NCI-H2107 treated with DMSO at 0.1 percent for 48 hours (cell line): ENCODE data around the gene P2RX6.
"Not testable (repeated sequence)": the region's sequence is repeated elsewhere in the genome, so short reads cannot be mapped to it uniquely, and the experiment has no call there.

Experiments
- DNase-seq: peaks from one replicate; lab custom pipeline; 2025; ENCODE audit not compliant: unreplicated experiment; lab: John Stamatoyannopoulos, UW

P2RX6 gene

GRCh38 chr22:21052715-21053459 lies 37.9 kb downstream of the P2RX6 start:
- DNase-seq, result no peak

GRCh38 chr22:21054046-21054713 lies 39.2 kb downstream of the P2RX6 start:
- no peak for DNase-seq

DNA sequence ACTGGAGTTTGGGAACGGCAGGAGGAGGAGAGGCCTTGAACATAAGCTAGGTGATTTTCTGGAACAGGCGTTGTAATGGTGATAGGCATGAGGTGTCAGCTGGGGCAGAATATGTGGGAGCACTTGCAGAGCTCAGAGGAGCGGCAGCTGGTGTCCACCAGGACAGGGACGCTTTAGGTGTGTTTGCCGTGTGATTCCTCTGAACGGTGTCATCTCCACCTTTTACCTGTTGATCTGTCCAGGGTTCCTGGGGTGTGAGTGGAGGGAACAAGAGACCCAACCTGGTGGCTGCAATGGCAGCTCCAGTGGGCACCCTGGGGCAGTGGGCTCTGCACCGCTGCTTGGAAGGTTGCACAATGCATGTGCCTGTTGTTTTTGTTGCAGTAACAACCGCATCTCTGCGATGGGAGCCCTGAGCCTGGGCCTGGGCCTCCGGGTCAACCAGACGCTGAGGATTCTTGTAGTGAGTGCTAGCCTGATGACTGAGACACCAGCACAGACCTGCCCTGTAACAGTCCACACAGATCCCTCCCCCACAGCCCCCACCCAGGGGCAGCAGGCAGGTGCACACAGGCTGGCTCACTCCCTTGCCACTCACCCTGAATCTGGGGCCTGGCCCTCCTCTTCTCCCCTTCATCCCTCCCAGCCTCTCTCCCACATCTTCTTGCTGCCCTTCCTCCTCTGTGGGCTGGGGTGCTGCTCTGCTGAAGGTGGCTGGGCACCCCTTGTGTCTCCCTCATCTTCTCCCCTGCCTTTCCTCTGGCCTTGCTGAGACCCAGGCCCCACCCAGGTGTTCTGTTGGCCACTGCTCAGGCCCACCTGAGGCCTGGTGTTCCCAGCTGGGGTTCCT lies 40.0 kb downstream of the P2RX6 start:
- DNase-seq, result no peak

GRCh38 chr22:21055564-21055834 lies 40.5 kb downstream of the P2RX6 start:
- no peak for DNase-seq

DNA sequence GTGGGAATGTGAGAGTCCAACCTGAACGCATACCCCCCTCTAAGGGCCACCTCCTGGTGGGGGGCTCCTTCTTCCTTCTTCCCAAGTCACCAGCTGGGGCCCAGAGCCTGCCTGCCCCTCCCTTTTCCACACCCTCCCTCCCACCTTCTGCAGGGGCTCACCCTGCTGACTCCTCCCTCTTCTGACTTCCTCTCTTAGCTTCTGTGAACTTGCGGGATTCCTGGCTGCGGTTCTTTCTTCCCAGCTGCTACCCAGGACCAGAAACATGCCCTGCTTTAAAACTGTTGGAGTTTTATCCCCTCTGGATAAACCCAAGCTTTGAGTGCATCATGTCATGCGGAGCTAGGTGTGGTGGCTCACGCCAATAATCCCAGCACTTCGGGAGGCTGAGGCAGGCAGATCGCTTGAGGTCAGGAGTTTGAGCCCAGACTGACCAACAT lies 40.9 kb downstream of the P2RX6 start:
- DNase-seq, result no peak

- not testable (repeated sequence) for DNase-seq
These were observed 45.4 kb downstream of the P2RX6 start for GRCh38 chr22:21060363-21060762.

GRCh38 chr22:21061660-21062321 lies 46.8 kb downstream of the P2RX6 start:
- not testable (repeated sequence) for DNase-seq

DNA sequence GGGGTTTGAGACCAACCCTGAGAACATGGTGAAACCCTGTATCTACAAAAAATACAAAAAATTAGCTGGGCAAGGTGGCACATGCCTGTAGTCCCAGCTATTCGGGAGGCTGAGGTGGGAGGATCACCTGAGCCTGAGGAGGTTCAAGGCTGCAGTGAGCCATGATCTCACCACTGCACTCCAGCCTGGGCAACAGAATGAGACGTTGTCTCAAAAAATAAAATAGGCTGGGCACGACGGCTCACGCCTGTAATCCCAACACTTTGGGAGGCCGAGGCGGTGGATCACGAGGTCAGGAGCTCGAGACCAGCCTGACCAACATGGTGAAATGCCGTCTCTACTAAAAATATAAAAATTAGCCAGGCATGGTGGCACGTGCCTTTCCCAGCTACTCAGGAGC lies 49.5 kb downstream of the P2RX6 start:
- not testable (repeated sequence) for DNase-seq

DNA sequence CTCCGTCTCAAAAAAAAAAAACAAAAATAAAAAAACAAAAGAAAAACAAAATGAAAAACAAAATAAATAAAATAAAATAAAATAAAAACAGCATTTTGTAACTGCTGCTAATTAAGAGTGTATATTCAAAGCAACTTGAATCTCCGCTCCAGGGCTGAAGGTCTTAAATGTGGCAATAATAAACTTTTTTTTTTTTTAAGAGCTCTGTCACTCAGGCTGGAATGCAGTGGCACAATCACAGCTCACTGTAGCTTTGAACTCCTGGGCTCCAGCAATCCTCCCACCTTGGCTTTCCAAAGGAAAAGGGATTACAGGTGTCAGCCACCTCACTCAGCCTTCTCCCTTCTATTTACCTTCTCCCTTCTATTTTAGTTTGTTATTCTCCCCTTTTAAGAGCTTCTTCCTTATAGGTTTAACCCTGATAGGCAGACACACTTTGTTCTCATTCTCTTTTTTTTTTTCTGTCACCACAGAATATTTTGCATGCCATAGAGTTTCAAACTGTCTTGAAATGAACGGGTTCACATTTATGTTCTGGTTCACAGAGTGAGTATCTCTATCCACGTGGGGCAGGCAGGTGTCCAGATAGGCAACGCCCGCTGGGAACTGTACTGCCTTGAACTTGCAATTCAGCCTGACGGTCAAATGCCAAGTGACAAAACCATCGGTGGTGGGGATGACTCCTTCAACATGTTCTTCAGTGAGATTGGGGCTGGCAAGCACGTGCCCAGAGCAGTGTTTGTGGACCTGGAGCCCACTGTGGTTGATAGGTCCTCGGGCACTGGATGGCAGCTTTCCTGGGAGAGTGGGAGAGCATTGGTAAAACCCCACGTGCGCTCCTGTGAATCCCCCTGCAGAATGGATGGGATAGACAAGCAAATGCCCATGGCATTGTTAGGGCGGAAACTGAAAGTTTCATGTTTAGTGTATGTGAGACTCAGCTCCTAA lies 50.2 kb downstream of the P2RX6 start:
- DNase-seq, result no peak

- DNase-seq, result no peak
These were observed 52.3 kb downstream of the P2RX6 start for GRCh38 chr22:21067075-21067900.

GRCh38 chr22:21067901-21068680 lies 53.1 kb downstream of the P2RX6 start:
- no peak for DNase-seq

DNA sequence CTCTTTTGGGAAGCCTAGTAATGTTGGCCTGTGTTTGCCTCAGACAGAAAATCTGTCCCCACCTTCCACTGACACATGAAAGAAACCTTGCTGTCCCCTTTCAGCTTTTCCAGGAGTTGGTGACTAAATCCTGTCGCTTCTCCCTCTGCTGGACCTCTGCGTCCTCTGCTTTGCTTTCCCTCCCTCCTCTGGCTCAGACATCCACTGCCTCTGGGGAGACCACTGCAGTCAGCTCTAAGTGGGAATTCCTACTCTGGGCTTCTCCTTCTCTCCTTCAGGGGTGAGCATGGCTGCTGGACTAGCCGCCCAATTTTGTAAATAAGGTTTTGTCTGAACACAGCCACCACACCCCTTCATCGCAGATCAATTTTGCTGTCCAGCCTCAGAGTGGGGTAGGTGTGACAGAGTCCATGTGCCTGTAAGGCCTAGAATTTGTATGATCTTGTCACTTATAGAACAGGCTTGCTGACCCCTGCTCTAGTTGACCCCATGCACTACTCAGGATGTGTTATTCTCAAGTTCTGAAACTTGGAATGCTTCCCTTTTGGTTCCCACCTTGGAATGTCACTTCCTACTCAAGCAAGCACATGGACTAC lies 53.8 kb downstream of the P2RX6 start:
- no peak for DNase-seq

GRCh38 chr22:21069375-21069774 lies 54.4 kb downstream of the P2RX6 start:
- no peak for DNase-seq

DNA sequence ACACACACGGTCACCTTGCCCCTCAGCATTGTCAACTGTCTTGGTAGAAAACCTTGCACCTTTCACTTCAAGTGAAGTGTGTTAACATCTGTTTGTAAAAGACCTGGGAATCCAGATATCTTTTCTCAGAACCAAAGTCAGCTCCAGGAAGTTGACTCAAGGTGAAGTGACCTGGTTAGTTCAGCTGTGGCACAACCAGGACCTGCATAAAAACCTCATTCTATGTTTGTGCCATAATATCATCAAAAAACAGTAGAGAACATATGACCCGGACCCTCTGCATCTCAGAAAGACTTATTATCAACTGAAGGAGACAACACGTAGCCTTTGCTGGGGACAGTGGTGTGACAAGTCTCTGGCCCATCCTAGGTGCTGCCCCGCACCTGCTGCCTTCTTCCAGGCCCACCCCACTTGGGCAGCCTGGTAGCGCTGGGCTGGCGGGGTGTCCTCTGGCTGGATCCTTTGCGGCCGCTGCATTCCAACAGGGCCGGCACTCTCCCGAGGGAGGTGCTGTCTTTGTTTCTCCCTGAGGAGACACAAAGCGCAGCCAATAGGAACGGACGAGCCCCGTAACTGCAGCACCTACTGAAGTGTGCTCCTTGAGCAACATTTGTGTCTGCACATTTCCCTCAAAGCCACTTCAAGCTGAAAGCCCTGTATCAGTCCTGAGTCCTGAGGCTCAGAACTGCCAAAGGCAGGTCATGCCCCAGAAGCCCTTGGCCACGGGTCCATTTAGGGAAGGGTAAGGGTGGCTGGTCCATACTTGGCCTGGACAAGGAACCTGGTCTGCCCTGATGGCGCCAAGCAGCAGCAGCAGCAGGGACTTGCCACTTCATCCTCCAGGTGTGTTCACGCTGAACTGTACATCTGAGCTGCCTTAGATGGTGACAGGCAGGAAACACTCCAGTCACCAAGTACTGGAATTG lies 56.0 kb downstream of the P2RX6 start:
- DNase-seq, result no peak

- not testable (repeated sequence) for DNase-seq
These were observed 56.8 kb downstream of the P2RX6 start for GRCh38 chr22:21071796-21072195.

GRCh38 chr22:21073023-21073422 lies 58.1 kb downstream of the P2RX6 start:
- DNase-seq, result no peak

- no peak for DNase-seq
These were observed 58.5 kb downstream of the P2RX6 start for GRCh38 chr22:21073482-21073881.
